GM19023 (cell line): ENCODE measurements around the gene TGM6.

Source experiments
- ATAC-seq: cut with Tn5 transposase; IDR thresholded peaks from one replicate; pipeline ENCODE4 v1.9.1; 2021; ENCODE audit warnings: mild to moderate bottlenecking, moderate library complexity; ENCODE audit not compliant: unreplicated experiment

Gene TGM6

GRCh38 chr20:2380601-2381000, at the start of gene TGM6:
Gene TGM6 (plus strand): TSS chr20:2380901. CDS start chr20:2380969, 68 bp downstream.
- no peak for ATAC-seq

- no peak for ATAC-seq
Measured at GRCh38 chr20:2331106-2331505, 49.6 kb upstream of the TGM6 start.

GRCh38 chr20:2331901-2332565, 48.7 kb upstream of the TGM6 start:
- no peak for ATAC-seq

GRCh38 chr20:2332711-2333110, 48.0 kb upstream of the TGM6 start:
- ATAC-seq: no peak

- ATAC-seq: no peak
Measured at GRCh38 chr20:2333821-2334220, 46.9 kb upstream of the TGM6 start.

GRCh38 chr20:2335096-2335870, 45.4 kb upstream of the TGM6 start:
- no peak for ATAC-seq

GRCh38 chr20:2336471-2336870, 44.2 kb upstream of the TGM6 start:
- no peak for ATAC-seq

GRCh38 chr20:2337142-2337541, 43.6 kb upstream of the TGM6 start:
- no peak for ATAC-seq

GRCh38 chr20:2338411-2339066, 42.2 kb upstream of the TGM6 start:
- ATAC-seq: no peak

- ATAC-seq: no peak
Measured at GRCh38 chr20:2340136-2340535, 40.6 kb upstream of the TGM6 start.

- ATAC-seq: no peak
Measured at GRCh38 chr20:2340823-2341222, 39.9 kb upstream of the TGM6 start.

GRCh38 chr20:2341336-2341735, 39.4 kb upstream of the TGM6 start:
- ATAC-seq: no peak

GRCh38 chr20:2342243-2342642, 38.5 kb upstream of the TGM6 start:
- no peak for ATAC-seq

GRCh38 chr20:2346188-2346587, 34.5 kb upstream of the TGM6 start:
- no peak for ATAC-seq

GRCh38 chr20:2348336-2348735, 32.4 kb upstream of the TGM6 start:
- ATAC-seq: no peak

GRCh38 chr20:2349801-2350200, 30.9 kb upstream of the TGM6 start:
- no peak for ATAC-seq

- no peak for ATAC-seq
Measured at GRCh38 chr20:2350606-2351005, 30.1 kb upstream of the TGM6 start.

- ATAC-seq: no peak
Measured at GRCh38 chr20:2353231-2353630, 27.5 kb upstream of the TGM6 start.

- no peak for ATAC-seq
Measured at GRCh38 chr20:2357114-2357513, 23.6 kb upstream of the TGM6 start.

- ATAC-seq: no peak
Measured at GRCh38 chr20:2358006-2358405, 22.7 kb upstream of the TGM6 start.

- no peak for ATAC-seq
Measured at GRCh38 chr20:2361035-2361593, 19.6 kb upstream of the TGM6 start.

- no peak for ATAC-seq
Measured at GRCh38 chr20:2363187-2363586, 17.5 kb upstream of the TGM6 start.
